CD4-positive, CD25-positive, alpha-beta regulatory T cell (primary cell): ENCODE results near the gene ABCA4. TPM values are rescaled to one million over a fixed set of nuclear protein-coding genes. Genes with fewer than 3 reads are reported as not detected.
"Not testable (repeated sequence)": the region's sequence is repeated elsewhere in the genome, so short reads cannot be mapped to it uniquely, and the experiment has no call there.

Experiments
- ATAC-seq, 2 donors: fragments of 150-1000 bp; cut with Tn5 transposase; one replicate each; pipeline ENCODE4 v1.10.0; 2021; ENCODE audit warnings: low read depth in 2 of 2, moderate number of reproducible peaks in 2 of 2, moderate library complexity in 1 of 2
- DNase-seq, 3 donors: peaks; one replicate each; pipeline versions ENCODE4 v3.0.0 to v3.0.0-alpha.2; 2012 to 2022; ENCODE audit warnings: mixed read lengths in 1 of 3
- H3K27ac ChIP-seq: one replicate; pipeline ENCODE4 v1.7.0; 2013; ENCODE audit warnings: mild to moderate bottlenecking, low read length; ENCODE audit not compliant: insufficient read depth, poor library complexity, severe bottlenecking
- H3K27me3 ChIP-seq: one replicate; pipeline ENCODE4 v1.7.0; 2013; ENCODE audit warnings: low read length; ENCODE audit not compliant: control insufficient read depth, insufficient read depth
- H3K36me3 ChIP-seq: one replicate; pipeline ENCODE4 v1.7.0; 2013; ENCODE audit warnings: mild to moderate bottlenecking, low read length, moderate library complexity; ENCODE audit not compliant: control insufficient read depth, insufficient read depth
- H3K4me1 ChIP-seq: 2 replicates; pipeline ENCODE4 v1.7.0; 2013; ENCODE audit warnings: mild to moderate bottlenecking, low read length; ENCODE audit not compliant: insufficient read depth, control insufficient read depth, poor library complexity, severe bottlenecking
- H3K4me3 ChIP-seq: one replicate; pipeline ENCODE4 v1.7.0; 2013; ENCODE audit warnings: low read depth, mild to moderate bottlenecking, low read length, moderate library complexity
- H3K9me3 ChIP-seq, 2 experiments: 1 replicate in 1 of 2; 2 replicates in 1 of 2; pipeline ENCODE4 v1.7.0; 2013; ENCODE audit warnings: low read length in 2 of 2, mild to moderate bottlenecking in 1 of 2, moderate library complexity in 1 of 2; ENCODE audit not compliant: control insufficient read depth in 2 of 2
- H3K27ac Mint-ChIP-seq, 3 donors: one replicate each; pipeline ENCODE4 v1.8.0; 2020 to 2022; ENCODE audit warnings: mild to moderate bottlenecking in 3 of 3, mixed read lengths in 3 of 3, moderate library complexity in 2 of 3
- H3K27me3 Mint-ChIP-seq: one replicate; pipeline ENCODE4 v1.8.0; 2022; ENCODE audit warnings: mild to moderate bottlenecking, mixed read lengths
- H3K36me3 Mint-ChIP-seq: one replicate; pipeline ENCODE4 v1.8.0; 2020; ENCODE audit warnings: mixed read lengths
- H3K4me1 Mint-ChIP-seq, 4 donors: one replicate each; pipeline ENCODE4 v1.8.0; 2020 to 2022; ENCODE audit warnings: mixed read lengths in 4 of 4, mild to moderate bottlenecking in 1 of 4
- H3K4me3 Mint-ChIP-seq, 4 donors: one replicate each; pipeline ENCODE4 v1.8.0; 2020 to 2022; ENCODE audit warnings: mild to moderate bottlenecking in 4 of 4, mixed read lengths in 4 of 4, moderate library complexity in 3 of 4
- H3K9me3 Mint-ChIP-seq, 7 donors: one replicate each; pipeline ENCODE4 v1.8.0; 2020 to 2022; ENCODE audit warnings: mixed read lengths in 7 of 7, mild to moderate bottlenecking in 3 of 7, moderate library complexity in 2 of 7
- polyA plus RNA-seq, 4 donors: library from polyadenylated mRNA; unstranded; fragments of 300-500 nt; fragmentation: Illumina TruSeq; gene quantifications; one replicate each; pipeline ENCODE4 v1.2.3, GENCODE V29; 2021
- total RNA-seq: library from RNA; stranded (reverse); gene quantifications from one replicate; pipeline ENCODE4 v1.2.3, GENCODE V29; 2022

Gene ABCA4
- total and polyA plus RNA-seq, 5 donors from 2014 or later: not detected

DNA sequence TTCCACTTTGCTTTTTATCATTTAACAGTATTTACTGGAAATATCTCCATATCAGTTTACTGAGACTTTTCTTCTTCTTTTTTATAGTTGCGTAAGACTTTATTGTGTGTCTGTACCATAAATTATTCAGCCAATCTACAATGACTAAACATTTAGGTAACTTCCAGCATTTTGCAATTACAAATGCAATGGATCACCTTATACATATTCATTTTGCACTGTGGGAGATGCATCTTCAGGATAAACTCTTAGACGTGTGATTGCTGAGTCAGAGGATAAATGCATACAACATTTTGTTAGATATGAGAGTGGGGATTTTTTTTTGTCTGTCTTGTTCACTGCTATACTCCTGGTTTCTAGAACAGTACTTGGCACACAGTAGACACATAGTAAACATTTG, 116.0 kb downstream of the ABCA4 start:
- DNase-seq (no peak), ATAC-seq (no peak)
- no peaks in the 10 kb centered on the region for H3K36me3 Mint-ChIP-seq

GRCh38 chr1:94002046-94002787, 118.7 kb downstream of the ABCA4 start:
- Histone ChIP-seq H3K36me3 (no peaks in the 10 kb centered on the region), H3K27me3 (no peaks in the 10 kb centered on the region), H3K4me1 (no peaks in the 10 kb centered on the region), H3K27ac (no peak overlapping the region), H3K9me3 (no peaks in the 10 kb centered on the region), H3K4me3 (no peak overlapping the region)
- DNase-seq (no peak), ATAC-seq (no peak)
- no peak overlapping the region for H3K4me3 Mint-ChIP-seq
- no peaks in the 10 kb centered on the region for H3K36me3 Mint-ChIP-seq
- no peaks in the 10 kb centered on the region for H3K27me3 Mint-ChIP-seq
- peaks cover 0 to 2% (median 0%) of the 10 kb centered on the region in 4 donors for H3K4me1 Mint-ChIP-seq
- no peaks in the 10 kb centered on the region for H3K9me3 Mint-ChIP-seq
- no peak overlapping the region for H3K27ac Mint-ChIP-seq

More for the DNA sequence above, 116.0 kb downstream of the ABCA4 start:
- H3K27me3 Mint-ChIP-seq: no peaks in the 10 kb centered on the region
- no peaks in the 10 kb centered on the region for H3K9me3 Mint-ChIP-seq
- Histone ChIP-seq H3K27ac (no peak overlapping the region), H3K9me3 (no peaks in the 10 kb centered on the region), H3K27me3 (no peaks in the 10 kb centered on the region), H3K4me1 (no peaks in the 10 kb centered on the region), H3K36me3 (no peaks in the 10 kb centered on the region), H3K4me3 (no peak overlapping the region)
- no peak overlapping the region for H3K27ac Mint-ChIP-seq
- no peak overlapping the region for H3K4me3 Mint-ChIP-seq
- H3K4me1 Mint-ChIP-seq: peaks cover 0 to 2% (median 0%) of the 10 kb centered on the region in 4 donors

DNA sequence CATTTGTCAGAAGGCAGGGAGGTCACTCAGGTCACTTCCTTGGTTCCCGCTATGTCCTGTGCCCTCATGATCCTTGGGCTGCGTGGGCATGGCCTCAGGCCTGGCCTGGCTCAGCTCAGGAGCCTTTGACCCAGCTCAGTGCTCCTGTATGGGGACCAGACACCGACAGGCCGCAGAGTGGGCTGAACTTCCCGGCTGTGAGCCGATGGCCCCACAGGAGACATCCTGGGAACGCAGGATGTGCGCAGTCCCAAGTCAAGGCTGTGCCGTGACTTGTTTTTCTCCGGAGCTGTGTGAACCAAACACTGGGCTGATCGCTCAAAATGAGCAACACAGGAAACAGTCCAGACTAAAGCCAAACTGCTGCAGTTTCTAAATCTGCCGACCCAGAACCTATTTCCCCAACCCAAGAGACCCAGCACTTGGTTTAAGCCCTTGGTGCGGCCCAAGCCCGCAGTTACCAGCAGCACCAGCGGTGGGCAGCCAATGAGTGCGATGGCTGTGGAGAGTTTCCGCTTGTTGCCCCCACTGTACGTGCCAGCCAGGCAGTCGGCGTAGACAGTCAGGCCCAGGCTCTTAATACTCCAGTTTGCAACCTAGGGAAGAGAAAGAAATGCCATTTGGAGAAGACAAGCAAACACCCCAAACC, 119.4 kb downstream of the ABCA4 start:
- Mint-ChIP-seq H3K27ac (no peak overlapping the region), H3K4me3 (no peak overlapping the region), H3K4me1 (peaks cover 0 to 2% (median 0%) of the 10 kb centered on the region in 4 donors)

GRCh38 chr1:94000510-94001282, 120.3 kb downstream of the ABCA4 start:
- Histone ChIP-seq H3K4me1 (no peaks in the 10 kb centered on the region), H3K4me3 (no peak overlapping the region)
- H3K27me3 Mint-ChIP-seq: no peaks in the 10 kb centered on the region

More for the DNA sequence above, 119.4 kb downstream of the ABCA4 start:
- H3K27ac ChIP-seq: no peak overlapping the region
- no peaks in the 10 kb centered on the region for H3K9me3 ChIP-seq
- no peaks in the 10 kb centered on the region for H3K4me1 ChIP-seq
- no peak overlapping the region for H3K4me3 ChIP-seq
- H3K27me3 ChIP-seq: no peaks in the 10 kb centered on the region
- Mint-ChIP-seq H3K27me3 (no peaks in the 10 kb centered on the region), H3K36me3 (no peaks in the 10 kb centered on the region), H3K9me3 (peaks cover 0 to 3% (median 0%) of the 10 kb centered on the region in 7 donors)
- DNase-seq: no peak
- no peaks in the 10 kb centered on the region for H3K36me3 ChIP-seq
- ATAC-seq: no peak

GRCh38 chr1:93999840-94000415, 121.0 kb downstream of the ABCA4 start:
- Mint-ChIP-seq H3K4me3 (no peak overlapping the region), H3K9me3 (peaks cover 0 to 3% (median 0%) of the 10 kb centered on the region in 7 donors), H3K27ac (no peak overlapping the region), H3K27me3 (no peaks in the 10 kb centered on the region), H3K36me3 (no peaks in the 10 kb centered on the region), H3K4me1 (peaks cover 0 to 2% (median 0%) of the 10 kb centered on the region in 4 donors)
- DNase-seq: no peak
- no peaks in the 10 kb centered on the region for H3K9me3 ChIP-seq
- ATAC-seq: no peak
- no peak overlapping the region for H3K4me3 ChIP-seq
- H3K4me1 ChIP-seq: no peaks in the 10 kb centered on the region
- H3K36me3 ChIP-seq: no peaks in the 10 kb centered on the region
- H3K27me3 ChIP-seq: no peaks in the 10 kb centered on the region
- H3K27ac ChIP-seq: no peak overlapping the region

More at GRCh38 chr1:94000510-94001282, 120.3 kb downstream of the ABCA4 start:
- Mint-ChIP-seq H3K4me1 (peaks cover 0 to 2% (median 0%) of the 10 kb centered on the region in 4 donors), H3K9me3 (peaks cover 0 to 3% (median 0%) of the 10 kb centered on the region in 7 donors), H3K27ac (no peak overlapping the region), H3K36me3 (no peaks in the 10 kb centered on the region), H3K4me3 (no peak overlapping the region)
- Histone ChIP-seq H3K27ac (no peak overlapping the region), H3K27me3 (no peaks in the 10 kb centered on the region), H3K9me3 (no peaks in the 10 kb centered on the region), H3K36me3 (no peaks in the 10 kb centered on the region)
- DNase-seq (no peak), ATAC-seq (no peak)

GRCh38 chr1:93998532-93998931, 122.4 kb downstream of the ABCA4 start:
- H3K9me3 Mint-ChIP-seq, H3K27ac ChIP-seq, H3K4me1 Mint-ChIP-seq, H3K4me3 ChIP-seq, H3K27me3 ChIP-seq, H3K9me3 ChIP-seq, H3K4me1 ChIP-seq, ATAC-seq, H3K27me3 Mint-ChIP-seq, DNase-seq, H3K4me3 Mint-ChIP-seq, H3K27ac Mint-ChIP-seq, H3K36me3 Mint-ChIP-seq, H3K36me3 ChIP-seq: not testable (repeated sequence)

DNA sequence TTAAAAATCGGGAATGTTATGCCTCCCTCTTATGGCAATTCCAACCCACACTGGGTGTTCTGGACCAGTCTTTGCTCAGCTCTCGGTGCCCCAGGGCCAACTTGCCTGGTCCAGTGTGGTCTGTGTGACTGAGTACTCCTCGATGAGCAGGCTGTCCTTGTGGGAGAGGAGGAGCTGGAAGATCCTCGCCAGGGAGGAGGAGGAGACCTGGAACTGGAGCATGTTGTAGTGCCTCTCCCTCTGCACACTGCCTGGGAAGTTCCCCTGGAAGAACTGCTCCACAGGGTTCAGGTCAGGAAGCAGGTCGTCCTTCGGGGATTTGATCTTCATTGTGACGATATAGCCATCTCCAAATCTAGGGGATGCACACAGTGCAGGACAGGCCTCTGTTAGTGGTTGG, 123.2 kb downstream of the ABCA4 start:
- peaks cover 5% of the 10 kb centered on the region for H3K27me3 Mint-ChIP-seq
- no peak overlapping the region for H3K27ac Mint-ChIP-seq
- no peak for DNase-seq
- H3K27ac ChIP-seq: no peak overlapping the region
- H3K4me3 Mint-ChIP-seq: no peak overlapping the region
- H3K4me1 Mint-ChIP-seq: no peaks in the 10 kb centered on the region
- no peaks in the 10 kb centered on the region for H3K36me3 Mint-ChIP-seq
- H3K9me3 ChIP-seq: no peaks in the 10 kb centered on the region
- H3K9me3 Mint-ChIP-seq: peaks cover 0 to 3% (median 0%) of the 10 kb centered on the region in 7 donors
- H3K27me3 ChIP-seq: no peaks in the 10 kb centered on the region
- H3K4me1 ChIP-seq: no peaks in the 10 kb centered on the region
- no peak overlapping the region for H3K4me3 ChIP-seq
- no peaks in the 10 kb centered on the region for H3K36me3 ChIP-seq
- ATAC-seq: no peak
